GM18519 (cell line): Measurements from ENCODE around the gene MYO5A.
A peak's percentile ranks its signal among the peaks of the same experiment; 100 is the strongest.

ENCODE experiments used
- ATAC-seq: cut with Tn5 transposase; IDR thresholded peaks from one replicate; pipeline ENCODE4 v1.9.1; 2021; ENCODE audit warnings: mild to moderate bottlenecking, moderate library complexity; ENCODE audit not compliant: unreplicated experiment, low FRiP score

MYO5A gene

GRCh38 chr15:52338058-52338457 lies 190.6 kb downstream of the MYO5A start:
- no peak for ATAC-seq

GRCh38 chr15:52337198-52337853 lies 191.4 kb downstream of the MYO5A start:
- no peak for ATAC-seq

GRCh38 chr15:52336529-52336928 lies 192.2 kb downstream of the MYO5A start:
- no peak for ATAC-seq

- ATAC-seq: no peak
Observed at GRCh38 chr15:52334491-52335160, 194.1 kb downstream of the MYO5A start.

GRCh38 chr15:52331490-52332240 lies 197.0 kb downstream of the MYO5A start:
- peak; percentile 90 for ATAC-seq

GRCh38 chr15:52329987-52330386 lies 198.7 kb downstream of the MYO5A start:
- no peak for ATAC-seq

GRCh38 chr15:52329150-52329549 lies 199.5 kb downstream of the MYO5A start:
- ATAC-seq: no peak

GRCh38 chr15:52328680-52329079 lies 200.0 kb downstream of the MYO5A start:
- ATAC-seq: no peak

GRCh38 chr15:52326756-52327155 lies 201.9 kb downstream of the MYO5A start:
- no peak for ATAC-seq

- no peak for ATAC-seq
Observed at GRCh38 chr15:52324109-52324508, 204.6 kb downstream of the MYO5A start.

- no peak for ATAC-seq
Observed at GRCh38 chr15:52318729-52319500, 209.8 kb downstream of the MYO5A start.

- ATAC-seq: no peak
Observed at GRCh38 chr15:52317688-52318087, 211.0 kb downstream of the MYO5A start.

- ATAC-seq: no peak
Observed at GRCh38 chr15:52317022-52317421, 211.7 kb downstream of the MYO5A start.

- ATAC-seq: peak; percentile 81
Observed at GRCh38 chr15:52309154-52309548, 219.5 kb downstream of the MYO5A start.

- ATAC-seq: peak; percentile 58
Observed at GRCh38 chr15:52308446-52309153, 220.1 kb downstream of the MYO5A start.

- no peak for ATAC-seq
Observed at GRCh38 chr15:52307847-52308246, 220.8 kb downstream of the MYO5A start.

- ATAC-seq: no peak
Observed at GRCh38 chr15:52306270-52306669, 222.4 kb downstream of the MYO5A start.

- no peak for ATAC-seq
Observed at GRCh38 chr15:52303093-52303772, 225.4 kb downstream of the MYO5A start.

- no peak for ATAC-seq
Observed at GRCh38 chr15:52301265-52301847, 227.3 kb downstream of the MYO5A start.
